MM.1S (cell line): ENCODE results near the gene ITM2B.

Source experiments
- DNase-seq: peaks from one replicate; pipeline ENCODE4 v3.0.0-alpha.2; 2015
- H2AFZ ChIP-seq: fragments of 300-600 bp; sonication (generic); 2 replicates; pipeline ENCODE4 v1.6.0; 2016; ENCODE audit warnings: antibody characterized with exemption, low read length
- H3F3A ChIP-seq: fragments of 300-600 bp; sonication (generic); 2 replicates; pipeline ENCODE4 v1.6.1; 2016; ENCODE audit warnings: mild to moderate bottlenecking, antibody characterized with exemption, low read length, moderate library complexity, mixed read lengths; ENCODE audit not compliant: insufficient read depth
- H3K27ac ChIP-seq: fragments of 300-600 bp; sonication (generic); 2 replicates; pipeline ENCODE4 v1.5.1; 2016; ENCODE audit warnings: mild to moderate bottlenecking, low read length
- H3K27me3 ChIP-seq: fragments of 300-600 bp; sonication (generic); replicated peaks from 2 replicates; pipeline ENCODE4 v1.6.0; 2016; ENCODE audit warnings: low read length; ENCODE audit not compliant: insufficient read depth
- H3K36me3 ChIP-seq: fragments of 300-600 bp; sonication (generic); replicated peaks from 2 replicates; pipeline ENCODE4 v1.6.1; 2016; ENCODE audit warnings: mild to moderate bottlenecking, low read length, mixed read lengths; ENCODE audit not compliant: insufficient read depth
- H3K4me1 ChIP-seq: fragments of 300-600 bp; sonication (generic); 2 replicates; pipeline ENCODE4 v1.6.1; 2016; ENCODE audit warnings: low read length, mixed read lengths
- H3K4me2 ChIP-seq: fragments of 300-600 bp; sonication (generic); 2 replicates; pipeline ENCODE4 v1.6.0; 2016; ENCODE audit warnings: low read depth, low read length
- H3K4me3 ChIP-seq: fragments of 300-600 bp; sonication (generic); 2 replicates; pipeline ENCODE4 v1.5.1; 2016; ENCODE audit warnings: low read length, mixed read lengths
- H3K79me2 ChIP-seq: fragments of 300-600 bp; sonication (generic); 2 replicates; pipeline ENCODE4 v1.6.1; 2016; ENCODE audit warnings: mixed run types, low read length, mixed read lengths
- H3K9ac ChIP-seq: fragments of 300-600 bp; sonication (generic); 2 replicates; pipeline ENCODE4 v1.6.1; 2016; ENCODE audit warnings: low read length, mixed read lengths
- H3K9me2 ChIP-seq: fragments of 300-600 bp; sonication (generic); replicated peaks from 2 replicates; pipeline ENCODE4 v1.6.1; 2016; ENCODE audit warnings: mild to moderate bottlenecking, low read length, mixed read lengths; ENCODE audit not compliant: insufficient read depth
- H3K9me3 ChIP-seq: fragments of 300-600 bp; sonication (generic); replicated peaks from 2 replicates; pipeline ENCODE4 v1.6.1; 2016; ENCODE audit warnings: mild to moderate bottlenecking, low read length, mixed read lengths; ENCODE audit not compliant: insufficient read depth
- H4K20me1 ChIP-seq: fragments of 300-600 bp; sonication (generic); 2 replicates; pipeline ENCODE4 v1.6.1; 2016; ENCODE audit warnings: mild to moderate bottlenecking, low read length, moderate library complexity, mixed read lengths; ENCODE audit not compliant: insufficient read depth
- CTCF ChIP-seq: fragments of 300-600 bp; sonication (generic); IDR thresholded peaks from 2 replicates; pipeline ENCODE4 v1.5.1; 2016; ENCODE audit warnings: antibody characterized with exemption, low read length, mixed read lengths
- EZH2 ChIP-seq: fragments of 300-600 bp; sonication (generic); optimal IDR thresholded peaks from 2 replicates; pipeline ENCODE3; 2017; ENCODE audit warnings: low read depth, mild to moderate bottlenecking, antibody characterized with exemption, low read length, mixed read lengths
- EZH2phosphoT487 ChIP-seq: fragments of 300-600 bp; sonication (generic); IDR thresholded peaks from 2 replicates; pipeline ENCODE4 v1.6.1; 2018; ENCODE audit warnings: antibody characterized with exemption, low read length

Gene ITM2B

GRCh38 chr13:48264058-48264457, 31.1 kb downstream of the ITM2B start:
- no peak overlapping the region for H2AFZ ChIP-seq
- no peak overlapping the region for H3K4me3 ChIP-seq
- no peak for DNase-seq
- no peak overlapping the region for H3K4me2 ChIP-seq
- H3K27me3 ChIP-seq, result no peaks in the 10 kb centered on the region
- no peak overlapping the region for H3K27ac ChIP-seq
- no peaks in the 10 kb centered on the region for H3K79me2 ChIP-seq
- TF ChIP-seq EZH2 (no peak), EZH2phosphoT487 (no peak)
- H3K9me2 ChIP-seq, result no peaks in the 10 kb centered on the region
- no peaks in the 10 kb centered on the region for H4K20me1 ChIP-seq
- no peaks in the 10 kb centered on the region for H3K9me3 ChIP-seq
- H3K36me3 ChIP-seq, result no peaks in the 10 kb centered on the region
- no peak overlapping the region for H3K9ac ChIP-seq
- no peaks in the 10 kb centered on the region for H3K4me1 ChIP-seq
- H3F3A ChIP-seq, result no peaks in the 10 kb centered on the region

DNA sequence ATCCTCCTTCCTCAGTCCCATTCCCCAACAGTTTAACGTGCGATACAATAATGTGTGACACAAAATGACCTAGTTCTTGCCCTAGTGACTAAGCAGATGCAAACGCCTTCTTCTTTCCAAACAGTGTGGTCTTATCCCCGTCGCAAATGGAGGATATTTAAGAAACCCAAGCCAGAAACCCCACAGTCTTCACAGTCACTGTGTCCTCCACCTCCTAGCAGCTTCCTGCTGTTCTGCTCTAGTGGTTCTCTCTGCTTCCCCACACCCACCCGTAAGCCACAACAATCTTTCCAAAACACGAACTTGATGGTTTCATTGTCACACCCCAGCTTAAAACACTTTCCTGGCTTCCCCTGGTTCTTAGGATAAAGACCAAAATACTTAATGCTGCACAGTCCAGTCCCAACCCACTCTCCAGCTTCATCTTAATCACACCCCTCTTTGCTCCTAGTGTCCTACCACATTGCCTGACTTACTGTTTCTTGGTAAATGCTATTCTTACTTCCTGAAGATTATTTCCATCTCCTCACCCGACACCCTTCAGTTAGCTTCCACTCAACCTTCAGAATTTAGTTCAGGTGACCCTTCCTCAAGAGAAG, 32.3 kb downstream of the ITM2B start:
- no peaks in the 10 kb centered on the region for H3K9me2 ChIP-seq
- H3K4me3 ChIP-seq, result no peak overlapping the region
- H3K27ac ChIP-seq, result no peak overlapping the region
- H3F3A ChIP-seq, result no peaks in the 10 kb centered on the region
- H3K79me2 ChIP-seq, result no peaks in the 10 kb centered on the region
- no peaks in the 10 kb centered on the region for H3K27me3 ChIP-seq
- no peaks in the 10 kb centered on the region for H4K20me1 ChIP-seq
- H2AFZ ChIP-seq, result no peak overlapping the region
- DNase-seq, result no peak
- H3K9ac ChIP-seq, result no peak overlapping the region
- no peaks in the 10 kb centered on the region for H3K36me3 ChIP-seq
- no peak overlapping the region for H3K4me2 ChIP-seq
- TF ChIP-seq CTCF, result no peak
- H3K4me1 ChIP-seq, result no peaks in the 10 kb centered on the region
- H3K9me3 ChIP-seq, result no peaks in the 10 kb centered on the region

- H3K4me2 ChIP-seq, result no peak overlapping the region
- TF ChIP-seq EZH2phosphoT487 (no peak), CTCF (no peak), EZH2 (no peak)
- DNase-seq, result no peak
- H3K9me3 ChIP-seq, result no peaks in the 10 kb centered on the region
- H3K79me2 ChIP-seq, result no peaks in the 10 kb centered on the region
- no peaks in the 10 kb centered on the region for H3K27me3 ChIP-seq
- H3K9ac ChIP-seq, result no peak overlapping the region
- no peaks in the 10 kb centered on the region for H4K20me1 ChIP-seq
- H3F3A ChIP-seq, result no peaks in the 10 kb centered on the region
- H3K9me2 ChIP-seq, result no peaks in the 10 kb centered on the region
- H3K4me1 ChIP-seq, result no peaks in the 10 kb centered on the region
- no peaks in the 10 kb centered on the region for H3K36me3 ChIP-seq
- no peak overlapping the region for H2AFZ ChIP-seq
- H3K27ac ChIP-seq, result no peak overlapping the region
- no peak overlapping the region for H3K4me3 ChIP-seq
These were observed 33.1 kb downstream of the ITM2B start for GRCh38 chr13:48266150-48266549.

DNA sequence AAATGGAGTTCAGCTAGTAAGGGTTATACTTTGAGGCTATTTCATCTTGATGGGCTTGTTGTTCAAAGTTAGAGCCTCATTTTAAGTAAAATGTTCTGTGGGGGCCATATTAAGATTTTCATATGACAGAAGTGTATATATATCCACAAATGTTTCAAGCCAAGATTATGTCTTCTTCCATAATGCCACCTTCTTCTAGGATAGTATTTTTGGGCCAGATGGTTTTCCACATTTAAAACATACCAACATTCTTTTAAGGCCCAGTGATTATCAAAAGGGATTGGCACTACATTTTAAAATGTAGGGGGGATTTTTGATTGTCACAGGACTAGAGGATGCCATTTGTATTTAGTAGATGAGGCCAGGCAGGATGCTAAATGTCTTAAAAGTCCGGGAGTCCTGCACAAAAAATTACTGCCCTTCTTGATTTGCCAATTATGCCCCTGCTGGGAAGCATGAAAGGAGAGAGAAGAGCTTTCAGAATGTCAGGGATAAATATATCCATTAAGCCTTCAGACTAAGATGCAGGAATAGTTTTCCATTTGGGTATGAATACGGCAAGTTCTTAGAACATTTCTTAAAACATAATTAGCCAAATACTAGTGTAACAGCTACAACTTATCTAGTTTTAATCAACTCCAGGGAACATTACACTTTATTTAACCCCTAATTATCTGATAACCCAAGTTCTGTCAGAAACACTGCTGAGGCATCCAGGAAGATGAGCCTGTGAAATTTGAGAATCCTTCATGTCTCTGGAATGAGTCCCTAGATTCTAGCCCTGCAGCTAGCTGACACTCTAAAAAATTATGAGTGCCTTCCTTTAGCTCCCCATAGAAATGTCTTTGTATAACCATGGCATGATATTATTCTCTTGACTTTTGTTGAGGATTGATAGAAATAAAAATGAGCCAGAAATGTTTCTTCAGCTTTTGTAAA, 34.0 kb downstream of the ITM2B start:
- no peaks in the 10 kb centered on the region for H3K9me2 ChIP-seq
- no peak overlapping the region for H3K4me3 ChIP-seq
- no peaks in the 10 kb centered on the region for H3F3A ChIP-seq
- H2AFZ ChIP-seq, result no peak overlapping the region
- no peak for DNase-seq
- H3K9ac ChIP-seq, result no peak overlapping the region
- no peaks in the 10 kb centered on the region for H3K9me3 ChIP-seq
- H3K4me1 ChIP-seq, result no peaks in the 10 kb centered on the region
- H4K20me1 ChIP-seq, result no peaks in the 10 kb centered on the region
- H3K79me2 ChIP-seq, result no peaks in the 10 kb centered on the region
- no peak for TF ChIP-seq EZH2
- no peak for TF ChIP-seq CTCF
- TF ChIP-seq EZH2phosphoT487, result no peak
- H3K27me3 ChIP-seq, result no peaks in the 10 kb centered on the region
- H3K36me3 ChIP-seq, result no peaks in the 10 kb centered on the region
- H3K27ac ChIP-seq, result no peak overlapping the region
- no peak overlapping the region for H3K4me2 ChIP-seq
